Measurements from ENCODE around the gene TBC1D23. TPM values are rescaled to one million over a fixed set of nuclear protein-coding genes. Genes with fewer than 3 reads are reported as not detected.
A peak's percentile ranks its signal among the peaks of the same experiment; 100 is the strongest.

Gene TBC1D23
- total and polyA plus RNA-seq, 9 of the 15 experiments (the other 6 are each of a cell fraction or from before 2014, with no cell fraction given): 23.4 to 85.8 (median 43.7) TPM

DNA sequence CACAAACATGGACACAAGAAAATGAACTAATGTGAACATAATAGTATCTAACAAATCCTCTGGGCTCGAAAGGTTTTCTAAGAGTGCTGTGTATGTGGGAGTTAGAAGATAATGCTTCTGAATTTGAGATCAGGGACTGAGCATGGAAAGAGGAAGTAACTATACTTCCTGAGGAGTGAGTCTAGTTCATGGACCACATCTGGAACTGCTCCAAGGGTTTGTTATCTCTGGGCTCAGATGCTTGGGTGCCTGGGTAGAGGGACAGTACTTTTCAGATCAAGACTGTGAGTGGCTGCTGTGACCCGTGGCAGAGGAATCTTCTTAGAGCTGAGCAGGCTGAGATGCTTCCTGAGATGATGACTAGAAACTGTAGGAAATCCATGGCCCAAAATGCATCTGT, 28.5 kb downstream of the TBC1D23 start:
- in situ Hi-C loops (cut with MboI): no loop called here
- BruUV-seq (replicated peaks): no TSS peak
- intact Hi-C loops (cut with micrococcal nuclease): loop anchor here (2.0 kb wide), 1 partner anchor 29 kb away; the partner anchor contains the start of gene TBC1D23
- 0% methylated on average over 2 of the region's 2 CpGs for WGBS (ENCODE audit: insufficient coverage, low coverage, missing lambda C conversion rate)
- Histone ChIP-seq H3K9ac (ENCODE audit: insufficient read depth in 1 of 2, low read depth in 2 of 2, low read length in 2 of 2) (peak overlapping the region in 1 of 2 experiments; percentile 34; a peak in 1 of 4 replicates), H3K79me2 (ENCODE audit: control insufficient read depth, insufficient read depth, low read length) (peaks cover 9% of the 10 kb centered on the region), H3K9me1 (ENCODE audit: control insufficient read depth, insufficient read depth, low read length) (no peaks in the 10 kb centered on the region), H4K20me1 (replicated peaks; ENCODE audit: control insufficient read depth, insufficient read depth, low read length) (no peaks in the 10 kb centered on the region), H3K4me1 (replicated peaks in 1 of 2; ENCODE audit: control insufficient read depth in 2 of 2, insufficient read depth in 2 of 2, low read length in 2 of 2) (peaks cover 4 to 13% of the 10 kb centered on the region in 2 experiments; a peak in 4 of 5 replicates), H3K9me3 (replicated peaks; ENCODE audit: control insufficient read depth, insufficient read depth, low read depth, low read length) (no peaks in the 10 kb centered on the region), H3K36me3 (ENCODE audit: control insufficient read depth, insufficient read depth, low read length) (peaks cover 68% of the 10 kb centered on the region), H3K4me3 (no peak overlapping the region), H3K27ac (ENCODE audit: extremely low read depth, low read depth, low read length) (peak overlapping the region; percentile 67), H3K27me3 (ENCODE audit: control insufficient read depth in 2 of 2, insufficient read depth in 2 of 2, low read length in 2 of 2) (no peaks in the 10 kb centered on the region), H2AFZ (ENCODE audit: low read depth, low read length) (no peak overlapping the region), H3K4me2 (ENCODE audit: insufficient read depth, low read length) (no peak overlapping the region)
- POLR2A ChIA-PET: interaction anchor here (1.1 to 1.4 kb wide), 2 partner anchors 8 to 17 kb away, joined by 4 read pairs; no protein-coding TSS in a partner anchor
- CTCF ChIA-PET (ENCODE audit: low intra/inter-chr PET ratio): no interaction called here
- ATAC-seq: peak; percentile 97
- peak; percentile 99 for FAIRE-seq
- DNase-seq (ENCODE audit: extremely low read depth in 1 of 4, low spot score in 3 of 4): peak; percentile 35 to 96 (median 68)
- TF ChIP-seq NONO (IDR thresholded peaks at IDR 0.05; ENCODE audit: low read depth in 2 of 2, low read length in 1 of 2): no peak; a peak in 1 of 4 replicates
- TF ChIP-seq HEY1 (CRISPR knock-in tag; IDR thresholded peaks at IDR 0.05; ENCODE audit: borderline replicate concordance): no peak
- no peak for TF ChIP-seq MAFG (tag; conservative IDR thresholded peaks at IDR 0.05)
- TF ChIP-seq KHSRP (IDR thresholded peaks at IDR 0.05): no peak
- TF ChIP-seq EHMT2 (IDR thresholded peaks at IDR 0.05): no peak
- TF ChIP-seq, protein P1, sequence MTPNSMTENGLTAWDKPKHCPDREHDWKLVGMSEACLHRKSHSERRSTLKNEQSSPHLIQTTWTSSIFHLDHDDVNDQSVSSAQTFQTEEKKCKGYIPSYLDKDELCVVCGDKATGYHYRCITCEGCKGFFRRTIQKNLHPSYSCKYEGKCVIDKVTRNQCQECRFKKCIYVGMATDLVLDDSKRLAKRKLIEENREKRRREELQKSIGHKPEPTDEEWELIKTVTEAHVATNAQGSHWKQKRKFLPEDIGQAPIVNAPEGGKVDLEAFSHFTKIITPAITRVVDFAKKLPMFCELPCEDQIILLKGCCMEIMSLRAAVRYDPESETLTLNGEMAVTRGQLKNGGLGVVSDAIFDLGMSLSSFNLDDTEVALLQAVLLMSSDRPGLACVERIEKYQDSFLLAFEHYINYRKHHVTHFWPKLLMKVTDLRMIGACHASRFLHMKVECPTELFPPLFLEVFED (CRISPR knock-in tag; conservative IDR thresholded peaks at IDR 0.05): no peak
- no peak for TF ChIP-seq MEF2D (tag; conservative IDR thresholded peaks at IDR 0.05; ENCODE audit: low read depth)
- no peak for TF ChIP-seq SUPT5H (IDR thresholded peaks at IDR 0.05)
- no peak for TF ChIP-seq FOXJ3 (CRISPR knock-in tag; IDR thresholded peaks at IDR 0.05)
- no peak for TF ChIP-seq MCM5 (IDR thresholded peaks at IDR 0.05; ENCODE audit: low read depth)
- TF ChIP-seq, protein P2, sequence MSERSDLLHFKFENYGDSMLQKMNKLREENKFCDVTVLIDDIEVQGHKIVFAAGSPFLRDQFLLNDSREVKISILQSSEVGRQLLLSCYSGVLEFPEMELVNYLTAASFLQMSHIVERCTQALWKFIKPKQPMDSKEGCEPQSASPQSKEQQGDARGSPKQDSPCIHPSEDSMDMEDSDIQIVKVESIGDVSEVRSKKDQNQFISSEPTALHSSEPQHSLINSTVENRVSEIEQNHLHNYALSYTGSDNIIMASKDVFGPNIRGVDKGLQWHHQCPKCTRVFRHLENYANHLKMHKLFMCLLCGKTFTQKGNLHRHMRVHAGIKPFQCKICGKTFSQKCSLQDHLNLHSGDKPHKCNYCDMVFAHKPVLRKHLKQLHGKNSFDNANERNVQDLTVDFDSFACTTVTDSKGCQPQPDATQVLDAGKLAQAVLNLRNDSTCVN (CRISPR knock-in tag; IDR thresholded peaks at IDR 0.05): no peak
- TF ChIP-seq, protein P3, sequence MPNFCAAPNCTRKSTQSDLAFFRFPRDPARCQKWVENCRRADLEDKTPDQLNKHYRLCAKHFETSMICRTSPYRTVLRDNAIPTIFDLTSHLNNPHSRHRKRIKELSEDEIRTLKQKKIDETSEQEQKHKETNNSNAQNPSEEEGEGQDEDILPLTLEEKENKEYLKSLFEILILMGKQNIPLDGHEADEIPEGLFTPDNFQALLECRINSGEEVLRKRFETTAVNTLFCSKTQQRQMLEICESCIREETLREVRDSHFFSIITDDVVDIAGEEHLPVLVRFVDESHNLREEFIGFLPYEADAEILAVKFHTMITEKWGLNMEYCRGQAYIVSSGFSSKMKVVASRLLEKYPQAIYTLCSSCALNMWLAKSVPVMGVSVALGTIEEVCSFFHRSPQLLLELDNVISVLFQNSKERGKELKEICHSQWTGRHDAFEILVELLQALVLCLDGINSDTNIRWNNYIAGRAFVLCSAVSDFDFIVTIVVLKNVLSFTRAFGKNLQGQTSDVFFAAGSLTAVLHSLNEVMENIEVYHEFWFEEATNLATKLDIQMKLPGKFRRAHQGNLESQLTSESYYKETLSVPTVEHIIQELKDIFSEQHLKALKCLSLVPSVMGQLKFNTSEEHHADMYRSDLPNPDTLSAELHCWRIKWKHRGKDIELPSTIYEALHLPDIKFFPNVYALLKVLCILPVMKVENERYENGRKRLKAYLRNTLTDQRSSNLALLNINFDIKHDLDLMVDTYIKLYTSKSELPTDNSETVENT (CRISPR knock-in tag; IDR thresholded peaks at IDR 0.05): no peak
- TF ChIP-seq ZNF764 (CRISPR knock-in tag; IDR thresholded peaks at IDR 0.05; ENCODE audit: low read depth): no peak
- TF ChIP-seq KDM4B (IDR thresholded peaks at IDR 0.05; ENCODE audit: borderline replicate concordance in 2 of 2, low read depth in 1 of 2): no peak
- no peak for TF ChIP-seq COPS2 (conservative IDR thresholded peaks at IDR 0.05)
- no peak for TF ChIP-seq ZNF589 (CRISPR knock-in tag; IDR thresholded peaks at IDR 0.05; ENCODE audit: low read depth)
- TF ChIP-seq, protein P4, sequence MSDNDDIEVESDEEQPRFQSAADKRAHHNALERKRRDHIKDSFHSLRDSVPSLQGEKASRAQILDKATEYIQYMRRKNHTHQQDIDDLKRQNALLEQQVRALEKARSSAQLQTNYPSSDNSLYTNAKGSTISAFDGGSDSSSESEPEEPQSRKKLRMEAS (CRISPR knock-in tag; IDR thresholded peaks at IDR 0.05): no peak
- TF ChIP-seq TAF15 (IDR thresholded peaks at IDR 0.05; ENCODE audit: low read depth, low read length): no peak
- no peak for TF ChIP-seq U2AF1 (optimal IDR thresholded peaks at IDR 0.05; ENCODE audit: low read depth, low read length)

Data from K562 (cell line).